Osteoblast (primary cell): ENCODE results near the gene IFNAR1. TPM values are rescaled to one million over a fixed set of nuclear protein-coding genes. Genes with fewer than 3 reads are reported as not detected.
"Not testable (repeated sequence)": the region's sequence is repeated elsewhere in the genome, so short reads cannot be mapped to it uniquely, and the experiment has no call there.

Source experiments
- DNase-seq: peaks from one replicate; pipeline ENCODE4 v3.0.0; 2011; ENCODE audit warnings: low spot score, mixed read lengths; ENCODE audit not compliant: insufficient read length; ENCODE audit errors: missing footprints
- H2AFZ ChIP-seq: 2 replicates; pipeline ENCODE4 v1.6.0; 2011; ENCODE audit warnings: mild to moderate bottlenecking, low read length
- H3K27ac ChIP-seq: 2 replicates; pipeline ENCODE4 v1.5.1; 2011; ENCODE audit warnings: mild to moderate bottlenecking, low read depth, low read length, moderate library complexity
- H3K27me3 ChIP-seq: 2 replicates; pipeline ENCODE4 v1.6.0; 2012; ENCODE audit warnings: mild to moderate bottlenecking, control low read depth, inconsistent platforms, low read length, moderate library complexity; ENCODE audit not compliant: insufficient read depth
- H3K36me3 ChIP-seq: 2 replicates; pipeline ENCODE4 v1.5.1; 2011; ENCODE audit warnings: mild to moderate bottlenecking, low read length, control low read depth, moderate library complexity; ENCODE audit not compliant: insufficient read depth
- H3K4me1 ChIP-seq: 2 replicates; pipeline ENCODE4 v1.5.1; 2011; ENCODE audit warnings: mild to moderate bottlenecking, low read length, control low read depth, moderate library complexity; ENCODE audit not compliant: insufficient read depth
- H3K4me2 ChIP-seq: 2 replicates; pipeline ENCODE4 v1.6.0; 2011; ENCODE audit warnings: mild to moderate bottlenecking, low read length; ENCODE audit not compliant: insufficient read depth
- H3K4me3 ChIP-seq: fragments of 200-600 bp; sonication (generic); 3 replicates; pipeline ENCODE4 v1.5.1; 2012; ENCODE audit warnings: mild to moderate bottlenecking, low read length, inconsistent platforms; ENCODE audit not compliant: insufficient read depth
- H3K79me2 ChIP-seq: 2 replicates; pipeline ENCODE4 v1.6.0; 2012; ENCODE audit warnings: mild to moderate bottlenecking, low read length, control low read depth, inconsistent platforms; ENCODE audit not compliant: insufficient read depth
- H3K9me3 ChIP-seq: 2 replicates; pipeline ENCODE4 v1.5.1; 2011; ENCODE audit warnings: low read depth, low read length, control low read depth
- H4K20me1 ChIP-seq: 2 replicates; pipeline ENCODE4 v1.6.0; 2012; ENCODE audit warnings: mild to moderate bottlenecking, low read length, control low read depth; ENCODE audit not compliant: insufficient read depth
- total RNA-seq: library from RNA; depleted of rRNA; stranded (reverse); fragments of >200 nt; gene quantifications from 2 replicates; pipeline ENCODE4 v1.2.3, GENCODE V29; 2012
- TF ChIP-seq, protein P1 (sequence below): IDR thresholded peaks from 2 replicates; pipeline ENCODE4 v1.5.1; 2011; ENCODE audit warnings: mild to moderate bottlenecking, low read depth, low read length, moderate library complexity; ENCODE audit errors: extremely low read depth

The IFNAR1 gene
- total RNA-seq, 1 donor = 26.1 TPM

DNA sequence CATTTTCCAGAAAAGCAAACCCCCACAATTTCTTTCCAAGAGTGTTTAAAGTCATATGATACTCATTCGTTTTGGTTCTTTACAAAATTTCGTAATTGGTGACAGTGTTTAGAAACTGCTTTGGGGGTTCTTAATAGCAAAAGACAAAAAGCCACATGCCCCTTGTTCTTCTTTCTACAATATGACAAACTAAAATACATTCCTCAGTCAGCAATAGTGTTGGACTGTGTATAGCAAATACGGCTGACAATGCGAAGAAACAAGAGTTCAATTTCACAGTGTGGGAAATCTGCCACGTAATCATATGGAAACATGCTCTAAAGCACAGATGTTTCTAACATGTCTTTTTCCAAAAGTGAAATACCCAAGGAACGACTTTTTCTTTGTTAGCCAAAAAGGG is 7.6 kb upstream of the IFNAR1 start:
- TF ChIP-seq, protein P1, sequence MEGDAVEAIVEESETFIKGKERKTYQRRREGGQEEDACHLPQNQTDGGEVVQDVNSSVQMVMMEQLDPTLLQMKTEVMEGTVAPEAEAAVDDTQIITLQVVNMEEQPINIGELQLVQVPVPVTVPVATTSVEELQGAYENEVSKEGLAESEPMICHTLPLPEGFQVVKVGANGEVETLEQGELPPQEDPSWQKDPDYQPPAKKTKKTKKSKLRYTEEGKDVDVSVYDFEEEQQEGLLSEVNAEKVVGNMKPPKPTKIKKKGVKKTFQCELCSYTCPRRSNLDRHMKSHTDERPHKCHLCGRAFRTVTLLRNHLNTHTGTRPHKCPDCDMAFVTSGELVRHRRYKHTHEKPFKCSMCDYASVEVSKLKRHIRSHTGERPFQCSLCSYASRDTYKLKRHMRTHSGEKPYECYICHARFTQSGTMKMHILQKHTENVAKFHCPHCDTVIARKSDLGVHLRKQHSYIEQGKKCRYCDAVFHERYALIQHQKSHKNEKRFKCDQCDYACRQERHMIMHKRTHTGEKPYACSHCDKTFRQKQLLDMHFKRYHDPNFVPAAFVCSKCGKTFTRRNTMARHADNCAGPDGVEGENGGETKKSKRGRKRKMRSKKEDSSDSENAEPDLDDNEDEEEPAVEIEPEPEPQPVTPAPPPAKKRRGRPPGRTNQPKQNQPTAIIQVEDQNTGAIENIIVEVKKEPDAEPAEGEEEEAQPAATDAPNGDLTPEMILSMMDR = no peak
- no peaks in the 10 kb centered on the region for H3K36me3 ChIP-seq
- H3K27me3 ChIP-seq = peaks cover 38% of the 10 kb centered on the region
- H3K4me3 ChIP-seq = no peak overlapping the region
- H2AFZ ChIP-seq = no peak overlapping the region
- no peaks in the 10 kb centered on the region for H3K4me1 ChIP-seq
- H3K27ac ChIP-seq = no peak overlapping the region
- no peak for DNase-seq
- no peaks in the 10 kb centered on the region for H4K20me1 ChIP-seq
- H3K4me2 ChIP-seq = no peak overlapping the region
- H3K9me3 ChIP-seq = no peaks in the 10 kb centered on the region
- H3K79me2 ChIP-seq = no peaks in the 10 kb centered on the region

DNA sequence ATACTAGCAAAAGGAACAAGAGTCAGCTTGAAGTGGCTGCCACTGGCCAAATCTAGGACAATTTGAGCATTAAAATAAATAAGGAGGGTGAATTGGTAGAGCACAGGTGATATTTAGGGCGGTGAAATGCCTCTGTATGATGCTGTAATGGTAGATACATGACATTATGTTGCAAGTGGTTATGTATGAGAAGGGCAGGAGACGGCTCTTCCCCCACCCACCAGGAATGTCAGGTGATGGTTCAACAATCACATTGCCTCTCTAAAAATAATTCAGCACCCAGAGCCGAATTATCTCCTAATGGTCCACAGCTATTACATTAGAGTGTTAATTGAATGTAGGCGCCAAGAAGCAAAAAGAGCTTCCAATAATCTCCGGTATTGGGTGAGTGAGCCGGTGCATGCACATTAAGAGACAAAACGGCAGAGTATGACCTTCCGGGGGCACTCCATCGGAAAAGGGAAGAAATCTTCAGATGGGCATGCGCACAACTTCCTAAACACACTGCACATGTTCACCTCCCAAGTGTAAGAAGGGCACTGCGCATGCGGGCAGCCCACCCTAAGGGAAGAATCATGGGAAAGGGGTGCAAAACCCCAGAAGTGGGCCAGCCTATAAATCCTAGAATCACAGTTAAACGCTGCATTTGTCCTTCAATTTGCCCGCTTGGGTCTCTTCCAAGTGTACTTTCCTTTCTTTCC is 6.8 kb upstream of the IFNAR1 start:
- TF ChIP-seq, protein P1 = no peak
- no peak overlapping the region for H3K27ac ChIP-seq
- peaks cover 38% of the 10 kb centered on the region for H3K27me3 ChIP-seq
- no peaks in the 10 kb centered on the region for H4K20me1 ChIP-seq
- no peak overlapping the region for H3K4me3 ChIP-seq
- H2AFZ ChIP-seq = no peak overlapping the region
- H3K79me2 ChIP-seq = no peaks in the 10 kb centered on the region
- no peak for DNase-seq
- no peaks in the 10 kb centered on the region for H3K4me1 ChIP-seq
- no peaks in the 10 kb centered on the region for H3K9me3 ChIP-seq
- no peak overlapping the region for H3K4me2 ChIP-seq
- no peaks in the 10 kb centered on the region for H3K36me3 ChIP-seq

DNA sequence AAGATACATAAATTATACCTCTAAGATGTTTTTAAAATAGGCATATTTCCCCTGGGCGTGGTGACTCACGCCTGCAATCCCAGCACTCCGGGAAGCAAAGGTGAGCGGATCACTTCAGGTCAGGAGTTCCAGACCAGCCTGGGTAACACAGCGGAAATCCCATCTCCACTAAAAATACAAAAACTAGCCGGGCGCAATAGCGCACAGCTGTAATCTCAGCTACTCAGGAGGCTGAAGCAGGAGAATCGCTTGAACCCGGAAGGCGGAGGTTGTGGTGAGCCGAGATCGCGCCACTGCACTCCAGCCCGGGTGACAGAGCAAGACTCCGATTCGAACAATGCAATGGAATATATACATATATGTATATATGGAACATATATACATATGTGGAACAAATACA is 3.8 kb upstream of the IFNAR1 start:
- not testable (repeated sequence) for H3K27ac ChIP-seq, H3K36me3 ChIP-seq, H3K4me3 ChIP-seq, H3K9me3 ChIP-seq, DNase-seq, H3K4me2 ChIP-seq, H3K79me2 ChIP-seq, H4K20me1 ChIP-seq, H2AFZ ChIP-seq, H3K4me1 ChIP-seq
- peaks cover 22% of the 10 kb centered on the region for H3K27me3 ChIP-seq

DNA sequence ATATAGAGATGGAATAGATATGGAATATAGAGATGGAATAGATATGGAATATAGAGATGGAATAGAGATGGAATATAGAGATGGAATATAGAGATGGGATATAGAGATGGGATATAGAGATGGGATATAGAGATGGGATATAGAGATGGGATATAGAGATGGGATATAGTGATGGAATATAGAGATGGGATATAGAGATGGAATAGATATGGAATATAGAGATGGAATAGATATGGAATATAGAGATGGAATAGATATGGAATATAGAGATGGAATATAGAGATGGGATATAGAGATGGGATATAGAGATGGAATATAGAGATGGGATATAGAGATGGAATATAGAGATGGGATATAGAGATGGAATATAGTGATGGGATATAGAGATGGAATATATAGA is 1.2 kb upstream of the IFNAR1 start:
- Histone ChIP-seq H3K4me2 (peak overlapping the region; percentile 97), H3K79me2 (peaks cover 35% of the 10 kb centered on the region), H3K4me1 (peaks cover 11% of the 10 kb centered on the region)
- H3K27me3 ChIP-seq, H3K9me3 ChIP-seq, H3K36me3 ChIP-seq, H3K4me3 ChIP-seq, H3K27ac ChIP-seq, H4K20me1 ChIP-seq, H2AFZ ChIP-seq, DNase-seq: not testable (repeated sequence)
